ENCODE data around the gene MBNL2. TPM values are rescaled to one million over a fixed set of nuclear protein-coding genes. Genes with fewer than 3 reads are reported as not detected.

The MBNL2 gene
- total and polyA plus RNA-seq, 4 donors: 13.3 to 108 (median 39.3) TPM

GRCh38 chr13:97185751-97186150 lies 36.4 kb upstream of the MBNL2 start:
- Histone ChIP-seq H3K9ac (ENCODE audit: insufficient read depth in 1 of 2, low read length in 2 of 2) (no peak overlapping the region), H3K36me3 (ENCODE audit: control insufficient read depth in 4 of 4, insufficient read depth in 4 of 4, low read length in 4 of 4) (no peaks in the 10 kb centered on the region), H3K9me3 (ENCODE audit: control insufficient read depth in 4 of 4, insufficient read depth in 3 of 4, low read length in 3 of 4) (no peaks in the 10 kb centered on the region), H3K4me3 (no peak overlapping the region), H3K27ac (ENCODE audit: low read depth in 1 of 2, low read length in 1 of 2) (no peak overlapping the region), H3K27me3 (ENCODE audit: control insufficient read depth in 3 of 3, insufficient read depth in 3 of 3, low read length in 2 of 3) (no peaks in the 10 kb centered on the region), H3K4me1 (ENCODE audit: control insufficient read depth in 5 of 5, insufficient read depth in 5 of 5, low read length in 5 of 5) (peaks cover 0 to 2% (median 0%) of the 10 kb centered on the region in 5 donors)
- ATAC-seq (ENCODE audit: insufficient read depth, low FRiP score): no peak
- TF ChIP-seq, protein P1, sequence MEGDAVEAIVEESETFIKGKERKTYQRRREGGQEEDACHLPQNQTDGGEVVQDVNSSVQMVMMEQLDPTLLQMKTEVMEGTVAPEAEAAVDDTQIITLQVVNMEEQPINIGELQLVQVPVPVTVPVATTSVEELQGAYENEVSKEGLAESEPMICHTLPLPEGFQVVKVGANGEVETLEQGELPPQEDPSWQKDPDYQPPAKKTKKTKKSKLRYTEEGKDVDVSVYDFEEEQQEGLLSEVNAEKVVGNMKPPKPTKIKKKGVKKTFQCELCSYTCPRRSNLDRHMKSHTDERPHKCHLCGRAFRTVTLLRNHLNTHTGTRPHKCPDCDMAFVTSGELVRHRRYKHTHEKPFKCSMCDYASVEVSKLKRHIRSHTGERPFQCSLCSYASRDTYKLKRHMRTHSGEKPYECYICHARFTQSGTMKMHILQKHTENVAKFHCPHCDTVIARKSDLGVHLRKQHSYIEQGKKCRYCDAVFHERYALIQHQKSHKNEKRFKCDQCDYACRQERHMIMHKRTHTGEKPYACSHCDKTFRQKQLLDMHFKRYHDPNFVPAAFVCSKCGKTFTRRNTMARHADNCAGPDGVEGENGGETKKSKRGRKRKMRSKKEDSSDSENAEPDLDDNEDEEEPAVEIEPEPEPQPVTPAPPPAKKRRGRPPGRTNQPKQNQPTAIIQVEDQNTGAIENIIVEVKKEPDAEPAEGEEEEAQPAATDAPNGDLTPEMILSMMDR (IDR thresholded peaks at IDR 0.05; ENCODE audit: control extremely low read depth, extremely low read depth): no peak
- DNase-seq: no peak
- 93 to 95% methylated on average over 3 of the region's 3 CpGs for WGBS, 2 donors

- Histone ChIP-seq H3K36me3 (ENCODE audit: control insufficient read depth in 4 of 4, insufficient read depth in 4 of 4, low read length in 4 of 4) (no peaks in the 10 kb centered on the region), H3K9ac (ENCODE audit: insufficient read depth in 1 of 2, low read length in 2 of 2) (no peak overlapping the region), H3K4me3 (no peak overlapping the region), H3K4me1 (ENCODE audit: control insufficient read depth in 5 of 5, insufficient read depth in 5 of 5, low read length in 5 of 5) (peaks cover 0 to 6% (median 0%) of the 10 kb centered on the region in 5 donors), H3K27ac (ENCODE audit: low read depth in 1 of 2, low read length in 1 of 2) (no peak overlapping the region), H3K27me3 (ENCODE audit: control insufficient read depth in 3 of 3, insufficient read depth in 3 of 3, low read length in 2 of 3) (no peaks in the 10 kb centered on the region), H3K9me3 (ENCODE audit: control insufficient read depth in 4 of 4, insufficient read depth in 3 of 4, low read length in 3 of 4) (no peaks in the 10 kb centered on the region)
- no peak for DNase-seq
- 62 to 70% methylated on average over 8 of the region's 8 CpGs for WGBS, 2 donors
- TF ChIP-seq, protein P1 (IDR thresholded peaks at IDR 0.05; ENCODE audit: control extremely low read depth, extremely low read depth): no peak
- ATAC-seq (ENCODE audit: insufficient read depth, low FRiP score): no peak
Measured at GRCh38 chr13:97188207-97188606, 33.9 kb upstream of the MBNL2 start.

GRCh38 chr13:97189928-97190327 lies 32.2 kb upstream of the MBNL2 start:
- 73 to 86% methylated on average over 10 of the region's 10 CpGs for WGBS, 2 donors
- Histone ChIP-seq H3K9me3 (ENCODE audit: control insufficient read depth in 4 of 4, insufficient read depth in 3 of 4, low read length in 3 of 4) (no peaks in the 10 kb centered on the region), H3K4me3 (no peak overlapping the region), H3K36me3 (ENCODE audit: control insufficient read depth in 4 of 4, insufficient read depth in 4 of 4, low read length in 4 of 4) (no peaks in the 10 kb centered on the region), H3K27ac (ENCODE audit: low read depth in 1 of 2, low read length in 1 of 2) (no peak overlapping the region), H3K27me3 (ENCODE audit: control insufficient read depth in 3 of 3, insufficient read depth in 3 of 3, low read length in 2 of 3) (no peaks in the 10 kb centered on the region), H3K9ac (ENCODE audit: insufficient read depth in 1 of 2, low read length in 2 of 2) (no peak overlapping the region), H3K4me1 (ENCODE audit: control insufficient read depth in 5 of 5, insufficient read depth in 5 of 5, low read length in 5 of 5) (peaks cover 0 to 6% (median 5%) of the 10 kb centered on the region in 5 donors)
- no peak for ATAC-seq (ENCODE audit: insufficient read depth, low FRiP score)
- DNase-seq: no peak
- TF ChIP-seq, protein P1 (IDR thresholded peaks at IDR 0.05; ENCODE audit: control extremely low read depth, extremely low read depth): no peak

- H3K27ac ChIP-seq (ENCODE audit: low read depth in 1 of 2, low read length in 1 of 2): no peak overlapping the region
- DNase-seq (no peak), ATAC-seq (ENCODE audit: insufficient read depth, low FRiP score) (no peak)
- TF ChIP-seq, protein P1 (IDR thresholded peaks at IDR 0.05; ENCODE audit: control extremely low read depth, extremely low read depth): no peak
- H3K4me3 ChIP-seq: no peak overlapping the region
- H3K27me3 ChIP-seq (ENCODE audit: control insufficient read depth in 3 of 3, insufficient read depth in 3 of 3, low read length in 2 of 3): no peaks in the 10 kb centered on the region
- H3K9me3 ChIP-seq (ENCODE audit: control insufficient read depth in 4 of 4, insufficient read depth in 3 of 4, low read length in 3 of 4): no peaks in the 10 kb centered on the region
- 71 to 81% methylated on average over 7 of the region's 7 CpGs for WGBS, 2 donors
- no peak overlapping the region for H3K9ac ChIP-seq (ENCODE audit: insufficient read depth in 1 of 2, low read length in 2 of 2)
- no peaks in the 10 kb centered on the region for H3K36me3 ChIP-seq (ENCODE audit: control insufficient read depth in 4 of 4, insufficient read depth in 4 of 4, low read length in 4 of 4)
- H3K4me1 ChIP-seq (ENCODE audit: control insufficient read depth in 5 of 5, insufficient read depth in 5 of 5, low read length in 5 of 5): peaks cover 0 to 6% (median 5%) of the 10 kb centered on the region in 5 donors
Measured at GRCh38 chr13:97191142-97191541, 31.0 kb upstream of the MBNL2 start.
